Adrenal gland (tissue), 5 donors: ENCODE results near the gene L3MBTL1.

ENCODE experiments used
- POLR2A ChIP-seq, 2 donors: fragments of 450-650 bp; IDR thresholded peaks; one replicate each; pipeline ENCODE4 v1.6.1; 2017; ENCODE audit warnings: antibody characterized with exemption in 2 of 2, mild to moderate bottlenecking in 2 of 2, moderate library complexity in 1 of 2
- TF ChIP-seq, protein P1 (sequence below), 6 experiments: fragments of 450-650 bp in 4 of 6; fragments of 200-600 bp in 2 of 6; sonication (generic) in 1 of 6; IDR thresholded peaks; 1 replicate in 5 of 6; 2 replicates in 1 of 6; pipeline versions ENCODE4 v1.5.1 to v1.8.0; 2016 to 2021; ENCODE audit warnings: antibody characterized with exemption in 6 of 6, mild to moderate bottlenecking in 2 of 6, moderate library complexity in 1 of 6
- donor health status: DM: no; HTN: no; CAD: no.

DNA sequence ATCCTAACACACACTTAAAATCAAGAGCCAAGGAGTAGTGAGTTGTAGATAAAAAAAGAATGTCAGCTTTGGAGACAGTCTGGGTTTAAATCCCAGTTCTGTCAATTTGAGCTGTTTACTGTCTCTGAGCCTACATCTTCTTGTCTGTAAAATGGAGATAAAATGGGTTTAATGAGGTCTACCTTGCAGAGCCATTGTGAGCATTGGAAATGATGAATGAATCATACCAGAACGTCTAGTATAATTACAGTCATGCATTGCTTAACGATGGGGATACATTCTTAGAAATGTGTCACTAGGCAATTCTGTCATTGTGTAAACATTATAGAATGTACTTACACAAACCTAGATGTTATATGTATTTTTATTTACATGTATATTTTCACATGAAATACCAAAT lies 33.7 kb downstream of the L3MBTL1 start:
- TF ChIP-seq, protein P1, sequence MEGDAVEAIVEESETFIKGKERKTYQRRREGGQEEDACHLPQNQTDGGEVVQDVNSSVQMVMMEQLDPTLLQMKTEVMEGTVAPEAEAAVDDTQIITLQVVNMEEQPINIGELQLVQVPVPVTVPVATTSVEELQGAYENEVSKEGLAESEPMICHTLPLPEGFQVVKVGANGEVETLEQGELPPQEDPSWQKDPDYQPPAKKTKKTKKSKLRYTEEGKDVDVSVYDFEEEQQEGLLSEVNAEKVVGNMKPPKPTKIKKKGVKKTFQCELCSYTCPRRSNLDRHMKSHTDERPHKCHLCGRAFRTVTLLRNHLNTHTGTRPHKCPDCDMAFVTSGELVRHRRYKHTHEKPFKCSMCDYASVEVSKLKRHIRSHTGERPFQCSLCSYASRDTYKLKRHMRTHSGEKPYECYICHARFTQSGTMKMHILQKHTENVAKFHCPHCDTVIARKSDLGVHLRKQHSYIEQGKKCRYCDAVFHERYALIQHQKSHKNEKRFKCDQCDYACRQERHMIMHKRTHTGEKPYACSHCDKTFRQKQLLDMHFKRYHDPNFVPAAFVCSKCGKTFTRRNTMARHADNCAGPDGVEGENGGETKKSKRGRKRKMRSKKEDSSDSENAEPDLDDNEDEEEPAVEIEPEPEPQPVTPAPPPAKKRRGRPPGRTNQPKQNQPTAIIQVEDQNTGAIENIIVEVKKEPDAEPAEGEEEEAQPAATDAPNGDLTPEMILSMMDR (IDR thresholded peaks at IDR 0.05): no peak
- no peak for TF ChIP-seq POLR2A (IDR thresholded peaks at IDR 0.05)
